K562 treated with DMSO at 1 percent for 4 hours (cell line): ENCODE results near the gene CHMP2A. TPM values are rescaled to one million over a fixed set of nuclear protein-coding genes. Genes with fewer than 3 reads are reported as not detected.

Source experiments
- total RNA-seq: library from RNA; unstranded; fragments of 300-600 nt; gene quantifications from 2 replicates; pipeline ENCODE4 v1.2.3, GENCODE V29; 2022; ENCODE audit not compliant: insufficient read depth

Gene CHMP2A
- total RNA-seq: 141 and 158 TPM in 2 replicates

GRCh38 chr19:58554494-58555368, at the start of gene CHMP2A:
Gene CHMP2A, minus strand, starts transcription at chr19:58555105. Its CDS starts 893 bp downstream, at chr19:58554212.

DNA sequence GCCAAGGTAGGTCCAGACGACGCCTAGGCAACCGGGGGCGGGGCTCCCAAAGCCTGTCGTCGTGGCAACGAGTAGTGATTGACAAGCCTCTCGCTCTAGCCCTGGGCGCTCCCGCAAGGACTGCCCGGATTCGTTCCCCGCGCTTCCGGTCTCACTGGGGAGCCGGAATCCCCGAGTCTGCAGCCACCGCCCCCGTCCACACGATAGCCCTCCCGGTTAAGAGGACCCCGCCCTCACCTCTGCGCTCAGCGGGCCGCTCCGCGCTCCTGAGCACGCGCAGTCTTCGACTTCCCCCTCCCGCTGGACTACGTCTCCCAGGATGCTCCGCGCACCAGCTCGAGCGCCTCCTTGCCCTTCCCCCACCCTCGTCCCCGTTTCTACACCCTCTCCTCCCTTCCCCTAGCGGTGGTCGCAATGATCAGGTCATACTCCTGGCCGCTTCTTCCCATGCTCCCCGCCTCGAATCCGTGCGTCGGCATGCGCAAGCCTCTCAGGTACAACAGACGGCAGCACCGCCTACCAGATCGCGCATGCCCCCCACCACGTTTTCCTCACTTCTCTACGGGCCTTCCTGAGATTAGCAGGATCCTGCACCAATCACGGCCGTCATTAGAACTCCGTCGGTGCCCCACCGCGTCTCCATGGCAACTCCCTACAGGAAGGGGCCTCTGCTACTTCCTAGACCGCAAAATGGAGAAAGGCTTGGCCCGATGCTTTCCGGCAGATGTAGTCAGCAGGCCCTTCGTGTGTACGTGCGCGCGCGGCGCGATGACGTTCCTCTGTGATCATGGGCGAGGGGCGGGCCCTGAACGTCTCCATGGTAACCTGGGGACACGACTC, 18.1 kb upstream of the CHMP2A start, which contains the start of gene MZF1:
MZF1 (minus strand) TSS at position 518 of the 840 bp plus-strand sequence. CDS start 1,946 bp downstream, outside the sequence.

DNA sequence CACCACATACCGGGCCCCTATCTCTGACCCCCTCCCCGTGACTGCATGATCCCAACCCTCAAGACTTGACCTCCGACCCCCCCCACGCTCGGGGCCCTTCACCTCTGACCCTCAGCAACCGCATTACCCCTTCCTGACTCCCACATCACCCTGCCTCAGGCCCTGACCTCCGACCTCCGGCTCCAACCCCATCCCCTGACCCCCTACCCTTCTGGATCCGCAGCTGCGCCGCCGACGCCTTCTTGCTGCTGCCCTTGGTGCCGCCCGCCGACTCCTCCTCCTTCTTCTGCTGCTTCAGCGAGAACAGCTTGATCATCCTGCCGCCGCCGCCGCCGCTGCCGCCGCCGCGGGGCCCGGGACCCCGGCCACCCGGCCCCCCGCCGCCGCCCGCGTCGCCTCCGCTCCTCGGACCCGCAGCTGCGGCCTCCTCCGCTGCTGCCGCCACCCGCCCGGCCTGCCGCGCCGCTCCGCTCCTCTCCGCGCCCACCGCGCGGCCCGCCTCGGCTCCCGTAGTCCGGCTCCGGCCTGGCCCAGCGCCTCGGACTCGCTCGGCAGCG, 3.2 kb upstream of the CHMP2A start, which contains the start of gene UBE2M:
UBE2M (minus strand) TSS at position 546 of the 557 bp plus-strand sequence; CDS start at position 316, 230 bp downstream.

DNA sequence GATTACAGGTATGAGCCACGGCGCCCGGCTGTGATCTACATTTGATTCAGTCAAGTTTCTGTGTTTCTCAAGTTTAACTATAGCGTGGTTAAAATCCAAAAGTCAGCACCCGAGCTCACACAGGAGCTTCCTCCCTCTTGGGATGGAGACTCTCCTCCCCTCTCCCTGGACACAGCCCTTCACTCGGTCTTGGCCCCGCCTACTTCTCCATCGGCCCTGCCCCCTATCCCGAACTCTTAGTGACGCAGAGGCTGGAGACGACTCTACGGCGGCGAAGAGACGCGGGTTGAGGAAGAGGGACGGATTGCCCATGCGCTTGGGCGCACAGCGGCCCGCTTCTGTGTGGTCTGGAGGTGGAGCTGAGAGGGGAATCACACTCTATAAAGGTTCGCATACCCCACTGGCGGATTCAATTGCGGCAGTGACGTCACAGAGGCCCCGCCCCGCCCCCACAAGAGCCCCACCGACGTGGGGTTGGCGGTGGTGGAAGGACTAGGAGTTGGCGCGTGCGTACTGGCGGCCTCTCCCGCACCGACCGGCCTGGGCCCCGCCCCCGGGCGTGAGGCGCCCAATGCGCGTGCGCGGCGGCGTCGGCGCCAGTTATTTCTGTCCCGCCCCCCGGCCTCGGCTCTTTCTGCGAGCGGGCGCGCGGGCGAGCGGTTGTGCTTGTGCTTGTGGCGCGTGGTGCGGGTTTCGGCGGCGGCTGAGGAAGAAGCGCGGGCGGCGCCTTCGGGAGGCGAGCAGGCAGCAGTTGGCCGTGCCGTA, 10.9 kb downstream of the CHMP2A start, which contains the start of gene TRIM28:
TRIM28 (plus strand) TSS at position 239 of the 765 bp plus-strand sequence. CDS start 694 bp downstream, outside the sequence.

DNA sequence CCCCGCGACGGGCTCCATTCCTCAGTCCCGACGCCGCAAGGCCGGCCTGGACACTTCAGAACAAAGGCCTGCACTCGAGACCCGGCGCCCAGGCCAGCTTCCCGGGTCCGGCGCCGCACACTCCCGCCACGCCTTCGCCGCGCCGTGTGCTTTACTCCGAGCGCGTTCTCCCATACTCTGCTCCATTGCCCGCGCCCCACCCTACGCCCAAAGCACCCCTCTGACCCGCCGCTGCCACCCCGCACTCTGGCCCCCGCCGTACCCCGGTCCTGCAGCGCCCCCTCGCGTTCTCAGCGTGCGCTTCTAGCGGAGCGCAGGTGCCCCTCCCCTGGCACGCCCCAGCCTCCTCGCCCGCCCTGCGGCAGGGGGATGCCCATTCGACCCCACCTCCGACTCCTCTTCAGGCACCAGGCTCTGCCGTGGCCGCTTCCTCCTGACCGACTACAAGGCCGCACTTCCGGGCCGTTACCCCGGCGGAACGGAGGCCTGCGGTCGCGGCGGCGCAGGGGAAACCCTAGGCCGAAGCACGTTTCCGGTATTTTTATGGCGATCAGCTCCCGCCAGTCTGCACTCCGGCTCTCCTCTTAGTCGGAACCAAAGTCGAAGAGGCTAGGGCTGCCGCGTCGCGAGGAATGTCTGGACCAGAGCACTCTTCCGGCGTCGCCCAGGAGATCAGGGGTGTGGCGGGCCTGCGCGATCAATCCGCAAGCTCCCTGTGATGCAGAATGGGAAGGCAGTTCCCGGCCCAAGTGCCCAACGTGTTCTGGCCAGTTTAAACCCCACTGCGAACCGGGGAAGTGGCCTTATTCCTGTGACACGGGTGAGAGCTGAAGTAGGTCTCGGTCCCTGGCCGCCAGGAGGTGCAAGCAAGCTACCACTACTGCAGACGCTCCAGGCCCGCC, 35.3 kb downstream of the CHMP2A start, which contains the start of gene ZBTB45:
ZBTB45 (minus strand) TSS at position 456 of the 902 bp plus-strand sequence. CDS start 2,137 bp downstream, outside the sequence.

DNA sequence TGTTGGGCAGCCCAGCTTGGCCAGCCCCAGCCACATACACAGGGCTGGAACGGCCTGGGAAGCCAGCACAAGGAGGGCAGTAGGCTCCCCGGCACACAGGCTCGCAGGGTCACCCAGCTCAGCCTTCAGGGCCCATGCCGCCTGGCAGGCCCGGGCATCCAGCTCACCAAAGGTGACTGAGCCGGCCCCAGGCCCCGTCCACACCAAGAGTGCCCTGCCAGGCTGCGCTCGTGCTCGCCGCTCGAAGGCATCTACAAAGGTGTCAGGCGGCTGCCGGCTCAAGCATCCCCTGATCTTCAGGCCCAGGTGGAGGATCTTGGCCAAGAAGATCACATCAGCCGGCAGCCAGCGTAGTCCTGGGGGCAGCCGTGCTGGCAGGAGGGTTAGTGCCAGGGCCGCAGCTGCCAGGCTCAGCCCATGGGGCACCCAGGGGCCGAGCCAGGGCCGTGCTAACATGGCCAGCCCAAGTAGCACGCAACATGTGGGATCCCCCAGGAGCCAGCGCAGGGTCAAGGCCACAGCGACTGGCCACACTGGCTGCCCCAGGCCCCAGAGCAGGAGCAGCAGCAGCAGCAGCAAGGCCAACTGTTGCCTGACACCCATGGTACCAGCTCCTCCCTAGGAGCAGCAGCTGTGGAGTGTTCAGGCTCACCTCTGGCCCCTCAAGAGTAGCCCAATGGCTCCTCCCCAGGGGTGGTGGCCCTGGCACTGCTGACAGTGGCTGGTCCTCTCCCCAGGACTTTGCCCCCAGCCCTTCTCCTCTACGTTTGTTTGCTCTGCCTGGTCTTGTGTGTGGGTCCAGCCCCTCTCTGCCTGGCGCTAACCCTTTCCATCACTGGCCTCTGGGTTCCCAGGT, 43.3 kb downstream of the CHMP2A start, which contains the start of gene SLC27A5:
SLC27A5 (minus strand) TSS at position 640 of the 856 bp plus-strand sequence; CDS start at position 603, 37 bp downstream.

Other genes starting within 250 kb of the CHMP2A start
- gene ERVK3-1, start 249.7 kb downstream of the CHMP2A start, total RNA-seq: 94.2 and 122 TPM in 2 replicates
- 1.7 and 2.7 TPM in 2 replicates for gene ZSCAN22, start 228.1 kb downstream of the CHMP2A start, total RNA-seq
- 17.9 and 43.1 TPM in 2 replicates for gene A1BG, start 201.6 kb downstream of the CHMP2A start, total RNA-seq
- gene ZNF497, start 192.4 kb downstream of the CHMP2A start, total RNA-seq: 4.4 and 4.6 TPM in 2 replicates
- gene ZNF837, start 174.1 kb downstream of the CHMP2A start, total RNA-seq: 2.8 and 6.2 TPM in 2 replicates
- gene RPS5, start 167.8 kb downstream of the CHMP2A start, total RNA-seq: 5,644 and 6,167 TPM in 2 replicates
- 1.1 TPM in 1 of 2 replicates, not detected in the other for gene RNF225, start 159.4 kb downstream of the CHMP2A start, total RNA-seq
- gene ZNF584, start 146.5 kb downstream of the CHMP2A start, total RNA-seq: 11.1 and 12.3 TPM in 2 replicates
- gene ZNF132, start 115.0 kb downstream of the CHMP2A start, total RNA-seq: 0.78 and 1.5 TPM in 2 replicates
- gene ZNF324B, start 103.5 kb downstream of the CHMP2A start, total RNA-seq: 1.9 and 2.6 TPM in 2 replicates
- 8.6 and 11.8 TPM in 2 replicates for gene ZNF324, start 88.0 kb downstream of the CHMP2A start, total RNA-seq
- gene ZNF446, start 78.8 kb downstream of the CHMP2A start, total RNA-seq: 9.9 and 11.9 TPM in 2 replicates
- gene SLC27A5, start 43.1 kb downstream of the CHMP2A start, total RNA-seq: 26.2 and 35.6 TPM in 2 replicates
- gene ZBTB45, start 35.3 kb downstream of the CHMP2A start, total RNA-seq: 9.5 and 13.1 TPM in 2 replicates
- 689 and 750 TPM in 2 replicates for gene TRIM28, start 11.0 kb downstream of the CHMP2A start, total RNA-seq
- gene UBE2M, start 3.5 kb upstream of the CHMP2A start, total RNA-seq: 97.1 and 115 TPM in 2 replicates
- 21.6 and 25.5 TPM in 2 replicates for gene MZF1, start 18.2 kb upstream of the CHMP2A start, total RNA-seq